Thoracic aorta (tissue), 2 donors: ENCODE results near the gene MFAP4. TPM values are rescaled to one million over a fixed set of nuclear protein-coding genes. Genes with fewer than 3 reads are reported as not detected.

Experiments
- ATAC-seq: fragments of 150-250 bp; one replicate; pipeline ENCODE4 v1.8.0; 2017; ENCODE audit warnings: low read depth; ENCODE audit not compliant: insufficient number of reproducible peaks, low FRiP score
- DNase-seq: peaks from one replicate; pipeline ENCODE4 v3.0.0-alpha.2; 2020; ENCODE audit warnings: low spot score
- H3K27ac ChIP-seq, 2 donors: fragments of 200-600 bp; sonication (generic); 1 replicate in 1 of 2; 2 replicates in 1 of 2; pipeline ENCODE4 v1.5.1; 2016; ENCODE audit warnings: mild to moderate bottlenecking in 2 of 2, moderate library complexity in 2 of 2
- H3K27me3 ChIP-seq: fragments of 200-600 bp; sonication (generic); replicated peaks from 2 replicates; pipeline ENCODE4 v1.6.0; 2016; ENCODE audit warnings: mild to moderate bottlenecking; ENCODE audit not compliant: insufficient read depth
- H3K36me3 ChIP-seq: fragments of 200-600 bp; sonication (generic); one replicate; pipeline ENCODE4 v1.5.1; 2016
- H3K4me1 ChIP-seq, 2 donors: fragments of 200-600 bp; sonication (generic); 1 replicate in 1 of 2; 2 replicates in 1 of 2; pipeline versions ENCODE4 v1.5.1 to v1.6.0; 2016; ENCODE audit warnings: low read depth in 2 of 2, mild to moderate bottlenecking in 1 of 2; ENCODE audit not compliant: control insufficient read depth in 1 of 2
- H3K4me3 ChIP-seq: fragments of 200-600 bp; sonication (generic); 2 replicates; pipeline ENCODE4 v1.5.1; 2016; ENCODE audit warnings: mild to moderate bottlenecking
- H3K9me3 ChIP-seq: fragments of 200-600 bp; sonication (generic); 2 replicates; pipeline ENCODE4 v1.5.1; 2016
- CTCF ChIP-seq: fragments of 200-600 bp; sonication (generic); IDR thresholded peaks from one replicate; pipeline ENCODE4 v1.5.1; 2019; ENCODE audit warnings: antibody characterized with exemption
- total RNA-seq, 2 donors: library from RNA; depleted of rRNA; stranded (reverse); fragments of >200 nt; gene quantifications; one replicate each; pipeline versions ENCODE4 v1.1.0 to v1.2.3, GENCODE V29; 2016

MFAP4 gene
- total RNA-seq, 2 donors from 2014 or later: 425 to 501 TPM

GRCh38 chr17:19372011-19372370, 15.0 kb downstream of the MFAP4 start:
- no peak for DNase-seq

GRCh38 chr17:19371259-19372010, 15.6 kb downstream of the MFAP4 start:
- Histone ChIP-seq H3K9me3 (no peaks in the 10 kb centered on the region), H3K36me3 (no peaks in the 10 kb centered on the region), H3K27me3 (no peaks in the 10 kb centered on the region), H3K27ac (no peak overlapping the region), H3K4me1 (no peaks in the 10 kb centered on the region), H3K4me3 (no peak overlapping the region)
- ATAC-seq: no peak
- DNase-seq: no peak
- TF ChIP-seq CTCF: no peak

More at GRCh38 chr17:19372011-19372370, 15.0 kb downstream of the MFAP4 start:
- ATAC-seq: no peak
- no peaks in the 10 kb centered on the region for H3K9me3 ChIP-seq
- H3K27me3 ChIP-seq: no peaks in the 10 kb centered on the region
- no peak for TF ChIP-seq CTCF
- H3K4me1 ChIP-seq: peaks cover 3% of the 10 kb centered on the region in 2 donors
- H3K36me3 ChIP-seq: no peaks in the 10 kb centered on the region
- no peak overlapping the region for H3K27ac ChIP-seq
- no peak overlapping the region for H3K4me3 ChIP-seq

- Histone ChIP-seq H3K9me3 (no peaks in the 10 kb centered on the region), H3K36me3 (no peaks in the 10 kb centered on the region), H3K4me3 (no peak overlapping the region), H3K4me1 (no peaks in the 10 kb centered on the region), H3K27me3 (no peaks in the 10 kb centered on the region), H3K27ac (no peak overlapping the region)
- TF ChIP-seq CTCF: no peak
- DNase-seq: no peak
- ATAC-seq: no peak
Measured at GRCh38 chr17:19370493-19370960, 16.5 kb downstream of the MFAP4 start.

GRCh38 chr17:19369846-19370492, 17.0 kb downstream of the MFAP4 start:
- no peak overlapping the region for H3K27ac ChIP-seq
- H3K9me3 ChIP-seq: no peaks in the 10 kb centered on the region
- H3K4me1 ChIP-seq: no peaks in the 10 kb centered on the region
- TF ChIP-seq CTCF: no peak
- DNase-seq (no peak), ATAC-seq (no peak)
- H3K4me3 ChIP-seq: no peak overlapping the region
- no peaks in the 10 kb centered on the region for H3K27me3 ChIP-seq
- no peaks in the 10 kb centered on the region for H3K36me3 ChIP-seq

- H3K4me1 ChIP-seq: no peaks in the 10 kb centered on the region
- TF ChIP-seq CTCF: no peak
Measured at GRCh38 chr17:19369107-19369778, 17.7 kb downstream of the MFAP4 start.

More at GRCh38 chr17:19369107-19369778, 17.7 kb downstream of the MFAP4 start:
- H3K4me3 ChIP-seq: no peak overlapping the region
- H3K36me3 ChIP-seq: no peaks in the 10 kb centered on the region
- no peak for ATAC-seq
- no peaks in the 10 kb centered on the region for H3K27me3 ChIP-seq
- no peak for DNase-seq
- H3K9me3 ChIP-seq: no peaks in the 10 kb centered on the region
- no peak overlapping the region for H3K27ac ChIP-seq
